Measurements from ENCODE around the gene MLH3.

DNA sequence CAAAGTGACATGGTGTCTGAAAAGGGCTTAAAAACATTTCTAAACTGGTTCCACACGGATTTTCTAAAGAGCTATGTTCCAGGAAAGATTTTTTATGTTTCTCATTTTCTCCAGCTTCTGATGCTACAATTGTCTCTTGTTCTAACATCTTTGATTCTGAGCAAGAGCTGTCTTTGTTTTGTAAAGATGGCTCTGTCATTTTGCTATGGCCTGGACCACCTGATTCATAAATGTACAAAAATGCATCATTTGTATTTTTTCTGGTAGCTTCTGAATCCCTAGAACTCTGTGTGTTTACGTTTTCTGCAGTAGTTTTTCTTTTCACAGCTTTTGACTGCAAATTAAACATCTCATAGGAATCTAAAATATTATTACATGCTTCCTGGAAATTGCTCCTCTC lies 3.2 kb downstream of the MLH3 start:
- TF ChIP-seq, protein P1, sequence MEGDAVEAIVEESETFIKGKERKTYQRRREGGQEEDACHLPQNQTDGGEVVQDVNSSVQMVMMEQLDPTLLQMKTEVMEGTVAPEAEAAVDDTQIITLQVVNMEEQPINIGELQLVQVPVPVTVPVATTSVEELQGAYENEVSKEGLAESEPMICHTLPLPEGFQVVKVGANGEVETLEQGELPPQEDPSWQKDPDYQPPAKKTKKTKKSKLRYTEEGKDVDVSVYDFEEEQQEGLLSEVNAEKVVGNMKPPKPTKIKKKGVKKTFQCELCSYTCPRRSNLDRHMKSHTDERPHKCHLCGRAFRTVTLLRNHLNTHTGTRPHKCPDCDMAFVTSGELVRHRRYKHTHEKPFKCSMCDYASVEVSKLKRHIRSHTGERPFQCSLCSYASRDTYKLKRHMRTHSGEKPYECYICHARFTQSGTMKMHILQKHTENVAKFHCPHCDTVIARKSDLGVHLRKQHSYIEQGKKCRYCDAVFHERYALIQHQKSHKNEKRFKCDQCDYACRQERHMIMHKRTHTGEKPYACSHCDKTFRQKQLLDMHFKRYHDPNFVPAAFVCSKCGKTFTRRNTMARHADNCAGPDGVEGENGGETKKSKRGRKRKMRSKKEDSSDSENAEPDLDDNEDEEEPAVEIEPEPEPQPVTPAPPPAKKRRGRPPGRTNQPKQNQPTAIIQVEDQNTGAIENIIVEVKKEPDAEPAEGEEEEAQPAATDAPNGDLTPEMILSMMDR (IDR thresholded peaks at IDR 0.05), result no peak
- no peak for TF ChIP-seq POLR2A (IDR thresholded peaks at IDR 0.05)

Data from body of pancreas (tissue), 4 donors.